ENCODE results near the gene GP2.

The GP2 gene

DNA sequence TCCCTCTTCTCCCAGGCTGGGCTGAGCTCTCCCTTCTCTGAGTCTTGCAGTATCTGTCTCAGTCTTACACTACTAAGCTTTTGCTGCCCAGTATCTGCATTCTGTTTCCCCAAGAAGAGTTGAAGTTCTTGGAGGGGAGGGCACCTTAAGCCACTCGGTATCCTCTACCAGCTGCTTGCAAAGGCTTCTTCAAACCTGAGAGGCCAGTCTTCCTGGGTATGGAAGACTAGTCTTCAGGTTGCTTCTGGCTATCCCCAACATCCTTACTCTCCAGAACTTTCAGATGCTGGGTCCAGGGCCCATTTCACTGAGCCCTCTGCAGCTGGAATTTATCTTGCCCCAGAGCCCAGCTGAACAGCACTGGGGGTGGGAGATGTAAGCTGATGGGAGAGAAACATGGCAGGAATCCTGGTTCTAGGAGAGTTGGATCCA lies 20.1 kb downstream of the GP2 start:
- no peak for DNase-seq (ENCODE audit: low read depth in 4 of 4, low spot score in 1 of 4)

DNA sequence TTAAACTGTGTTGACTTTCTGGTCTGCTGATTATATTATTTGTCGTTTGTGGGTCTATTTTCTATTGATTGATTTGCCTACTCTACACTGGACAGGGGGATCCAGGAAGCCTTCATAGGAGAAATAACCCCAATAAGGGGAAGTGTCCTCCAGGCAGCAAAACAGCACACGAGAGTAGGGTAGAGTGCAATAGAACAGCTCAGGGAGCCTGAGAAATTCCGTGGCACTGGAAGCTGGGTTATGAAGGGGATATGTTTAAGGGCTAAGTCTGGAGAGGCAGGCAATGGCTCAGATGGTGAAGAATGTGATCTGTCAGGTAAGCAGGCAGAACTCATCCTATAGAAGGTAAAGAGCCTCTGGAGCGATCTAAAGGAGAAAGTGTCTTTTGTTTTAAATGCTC lies 20.9 kb downstream of the GP2 start:
- DNase-seq (ENCODE audit: low read depth in 4 of 4, low spot score in 1 of 4) = no peak

DNA sequence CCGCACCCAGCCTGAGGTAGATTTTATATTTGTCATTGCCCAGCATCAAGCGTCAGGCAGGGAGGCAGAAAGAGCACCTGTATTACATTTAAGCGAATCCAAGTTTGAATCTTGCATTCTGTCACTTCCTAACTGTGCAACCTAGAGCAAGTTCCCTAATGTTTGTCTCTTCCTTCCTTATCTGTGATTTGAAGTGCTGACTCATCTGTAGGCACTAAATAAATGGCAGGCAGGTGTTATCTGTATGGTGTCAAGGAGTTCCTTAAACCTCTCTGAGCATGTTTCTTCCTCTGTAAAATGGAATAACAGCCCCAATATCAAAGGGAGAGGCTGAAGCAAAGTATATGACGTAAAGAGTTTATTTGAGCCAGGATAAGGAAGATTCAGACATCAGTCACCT lies 24.3 kb downstream of the GP2 start:
- DNase-seq (ENCODE audit: low read depth in 4 of 4, low spot score in 1 of 4) = no peak

DNA sequence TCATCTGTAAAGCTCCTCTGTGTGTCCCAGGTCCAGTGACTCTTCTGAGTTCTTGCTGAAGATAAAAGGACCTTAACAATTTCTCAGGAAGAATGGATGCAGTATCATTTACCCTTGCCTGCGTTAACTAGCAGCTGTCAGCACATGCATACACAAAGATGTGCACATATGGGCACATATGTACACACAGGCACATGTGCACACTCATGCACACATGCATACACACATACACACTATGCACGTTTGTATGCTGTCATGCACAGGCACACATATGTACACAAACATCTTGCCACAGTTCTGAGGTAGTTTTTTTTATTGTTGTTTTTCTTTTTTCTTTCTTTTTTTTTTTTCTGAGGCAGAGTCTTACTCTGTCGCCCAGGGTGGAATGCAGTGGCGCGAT lies 24.9 kb downstream of the GP2 start:
- no peak for DNase-seq (ENCODE audit: low read depth in 4 of 4, low spot score in 1 of 4)

DNA sequence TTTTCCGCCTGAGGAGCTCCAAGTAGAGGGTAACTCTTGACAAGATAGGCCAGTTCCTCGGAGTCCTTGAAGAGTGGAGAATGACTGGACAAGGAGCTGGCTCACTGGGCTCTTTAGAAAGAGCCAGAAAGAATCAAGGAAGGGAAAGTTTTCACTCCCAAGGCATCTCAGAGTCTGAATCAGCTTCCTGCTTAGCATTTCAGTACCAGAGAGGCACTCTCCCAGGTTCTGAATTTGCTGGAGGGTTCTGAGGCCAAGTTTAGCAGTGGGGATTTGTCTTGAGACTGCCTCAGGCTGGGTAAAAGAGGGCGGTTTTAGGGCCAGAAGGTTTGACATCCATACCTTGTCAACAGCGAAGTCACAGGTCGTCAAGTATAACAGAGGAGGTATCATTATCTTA lies 25.5 kb downstream of the GP2 start:
- no peak for DNase-seq (ENCODE audit: low read depth in 4 of 4, low spot score in 1 of 4)

DNA sequence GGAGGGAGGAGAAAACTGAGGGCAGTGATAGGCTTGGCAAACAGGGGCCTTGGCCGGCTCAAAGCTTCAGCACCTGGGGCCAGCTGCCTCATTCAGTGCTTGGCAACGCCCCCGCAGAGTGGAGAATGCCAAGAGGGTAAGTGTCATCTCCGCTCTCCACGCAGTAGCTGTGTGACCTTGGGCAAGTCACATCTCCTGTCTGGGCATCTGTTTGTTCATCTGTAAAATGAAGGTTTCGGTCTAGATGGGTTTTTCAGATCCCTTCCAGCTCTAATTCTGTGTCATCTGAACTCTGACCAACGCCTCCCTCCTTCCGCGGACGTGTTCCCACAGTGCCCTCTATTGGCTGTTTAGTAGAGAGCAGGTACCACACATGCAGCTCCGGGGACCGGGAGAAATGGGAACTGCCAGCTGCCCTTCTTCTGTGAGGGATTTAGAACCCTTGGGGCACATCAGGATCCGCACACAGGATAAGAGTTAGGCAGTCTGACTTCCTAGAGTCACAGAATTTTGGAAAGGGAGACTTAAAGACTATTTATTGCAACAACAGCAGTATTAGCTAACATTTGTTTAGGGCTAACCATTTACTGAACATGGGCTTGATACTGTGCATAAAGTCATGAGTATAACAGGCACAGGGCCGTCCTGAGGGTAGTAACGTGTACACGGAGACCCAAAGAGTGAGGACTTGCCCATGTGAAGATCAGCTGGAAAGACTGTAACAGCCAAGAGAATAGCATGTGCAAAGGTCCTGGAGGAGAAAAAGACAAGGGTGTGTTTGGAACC lies 26.8 kb downstream of the GP2 start:
- peak in 2 of 4 experiments; percentile 2 to 18 for DNase-seq (ENCODE audit: low read depth in 4 of 4, low spot score in 1 of 4)

DNA sequence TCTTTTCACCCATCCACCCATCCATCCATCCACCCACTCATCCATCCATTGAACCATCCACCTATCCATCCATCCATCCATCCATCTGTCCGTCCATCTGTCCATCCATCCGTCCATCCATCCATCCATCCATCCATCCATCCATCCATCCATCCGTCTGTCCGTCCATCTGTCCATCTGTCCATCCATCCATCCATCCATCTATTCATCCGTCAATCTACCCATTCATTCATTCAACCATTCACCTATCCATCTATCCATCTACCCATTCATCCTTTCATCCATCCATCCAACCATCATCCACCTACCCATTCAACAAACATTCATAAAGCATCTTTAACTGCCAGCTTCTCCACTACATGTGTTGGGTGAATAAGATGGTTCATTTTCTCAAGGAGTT lies 28.9 kb downstream of the GP2 start:
- no peak for DNase-seq (ENCODE audit: low read depth in 4 of 4, low spot score in 1 of 4)

DNA sequence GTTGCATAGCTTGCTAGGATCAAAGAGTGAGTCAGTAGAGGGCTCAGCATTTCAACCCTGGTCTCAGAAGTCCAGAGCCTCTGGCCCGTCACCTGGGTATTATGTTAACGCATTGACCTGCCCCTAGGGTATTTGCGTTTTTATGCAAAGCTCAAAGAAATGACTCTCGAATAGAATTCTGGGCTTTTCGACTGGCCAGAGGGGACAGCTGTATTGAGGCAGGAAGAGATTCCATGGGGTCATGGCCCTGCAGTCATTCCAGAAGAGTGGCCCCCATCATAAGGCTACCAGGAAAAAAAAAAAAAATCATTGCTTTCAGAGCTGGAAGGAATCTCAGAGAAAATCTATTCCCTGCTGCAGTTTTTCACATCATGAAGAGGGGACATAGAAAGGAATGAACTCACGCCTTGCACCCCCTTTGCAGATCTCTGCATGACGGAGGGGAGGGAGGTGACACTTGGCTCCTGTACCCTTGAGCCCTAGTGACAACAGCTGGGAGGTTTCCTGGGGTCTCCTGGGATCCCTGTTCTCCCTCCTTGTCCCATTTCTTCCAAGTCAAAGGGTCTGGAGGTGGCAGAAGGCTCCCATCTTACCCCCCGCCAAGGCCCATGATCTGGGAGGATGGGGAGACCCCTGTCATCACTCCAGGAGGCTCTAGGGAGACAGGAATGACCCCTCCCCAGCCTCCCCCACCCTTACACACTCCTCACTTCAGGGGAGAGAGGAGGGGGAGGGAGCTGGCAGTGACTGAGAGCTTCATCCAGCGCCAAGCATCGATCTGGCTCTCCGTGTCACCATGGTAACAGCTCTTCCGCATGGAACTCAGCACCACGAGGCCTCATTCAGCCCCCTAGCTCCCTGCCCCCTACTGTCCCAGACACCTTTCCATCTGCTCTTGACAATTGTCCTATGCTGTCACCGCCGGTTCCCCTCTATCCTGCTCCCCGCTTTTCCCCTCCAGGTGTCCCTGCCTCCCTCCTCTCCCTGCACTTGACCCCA lies 35.8 kb downstream of the GP2 start:
- DNase-seq (ENCODE audit: low read depth in 4 of 4, low spot score in 1 of 4) = no peak

DNA sequence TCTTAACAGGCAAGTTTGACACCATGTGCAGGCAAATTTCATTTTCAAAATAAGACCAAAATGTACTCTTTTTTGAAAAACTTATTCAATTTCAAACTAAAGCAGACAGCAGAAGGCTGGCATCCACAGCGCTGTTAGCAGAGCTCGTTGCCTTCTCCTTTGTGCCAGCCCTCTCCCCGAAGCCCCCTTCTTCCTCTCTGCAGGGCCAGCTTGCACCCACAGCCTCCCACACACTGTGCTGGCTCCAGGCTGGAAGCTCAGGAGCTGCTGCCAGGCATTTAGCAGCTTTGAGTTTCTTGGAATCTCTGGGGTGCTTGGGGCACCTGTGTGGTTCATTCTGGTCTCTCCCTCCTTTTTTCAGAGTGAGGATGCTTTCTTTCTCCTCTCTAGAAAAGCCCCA lies 37.7 kb downstream of the GP2 start:
- DNase-seq (ENCODE audit: low read depth in 4 of 4, low spot score in 1 of 4) = no peak

DNA sequence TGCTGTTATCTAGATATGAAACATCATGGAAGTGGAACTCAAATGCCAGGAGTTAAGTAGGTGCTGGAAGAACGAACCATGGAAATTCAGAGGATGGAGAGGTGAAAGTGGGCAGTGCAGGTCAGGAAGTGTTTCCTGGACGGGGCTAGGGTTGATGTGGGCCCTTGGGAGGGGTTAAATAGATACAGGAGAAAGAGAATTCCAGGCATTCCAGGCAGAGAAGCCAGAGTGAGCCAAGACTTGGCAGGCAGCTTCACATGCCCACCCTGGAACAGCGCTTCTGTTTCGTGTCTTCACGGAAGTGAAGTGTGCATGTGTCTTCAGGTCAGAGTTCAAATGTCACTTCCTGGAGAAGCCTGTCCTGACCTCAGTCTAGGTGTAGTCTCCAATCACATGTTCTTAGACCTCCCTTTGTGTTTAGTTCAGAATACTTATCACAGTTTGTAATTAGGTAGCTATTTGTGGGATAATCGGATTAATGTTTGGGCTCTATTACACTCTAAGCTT lies 41.3 kb downstream of the GP2 start:
- DNase-seq (ENCODE audit: low read depth in 4 of 4, low spot score in 1 of 4) = no peak

DNA sequence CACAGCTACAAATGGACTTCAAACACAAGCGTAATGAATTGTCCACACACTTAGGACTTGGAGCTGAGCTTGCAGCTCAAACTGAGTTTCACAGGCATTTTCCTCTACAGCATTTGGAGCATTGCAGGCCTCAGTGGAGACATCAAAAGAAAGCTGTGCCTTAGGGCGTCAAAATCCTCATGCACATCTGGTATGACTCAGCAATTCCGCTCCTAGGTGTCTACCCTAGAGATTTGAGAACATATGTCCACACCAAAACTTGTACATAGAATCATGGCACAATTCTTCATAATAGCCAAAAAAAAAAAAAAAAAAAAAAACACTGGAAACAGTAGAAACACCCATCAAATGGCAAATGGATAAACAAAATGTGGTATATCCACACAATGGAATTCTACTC lies 47.1 kb downstream of the GP2 start:
- no peak for DNase-seq (ENCODE audit: low read depth in 4 of 4, low spot score in 1 of 4)

DNA sequence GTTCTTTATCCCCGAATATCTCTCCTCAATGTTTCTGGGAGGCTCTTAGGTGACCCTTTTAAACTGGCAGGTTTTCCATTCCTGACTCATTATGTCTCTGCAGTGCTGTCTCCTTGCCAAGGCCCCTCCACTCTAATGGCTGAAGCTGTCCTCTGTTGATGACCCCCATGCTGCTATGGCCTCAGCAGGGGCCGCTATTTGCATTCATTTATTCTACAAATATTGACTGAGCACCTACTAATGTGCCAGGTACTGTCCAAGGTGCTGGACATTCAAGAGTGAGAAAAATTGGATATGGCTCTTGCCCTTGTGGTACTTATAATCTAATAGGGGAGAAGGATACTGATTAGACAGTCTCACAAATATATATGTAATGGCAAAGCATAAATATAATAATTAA lies 55.4 kb downstream of the GP2 start:
- DNase-seq (ENCODE audit: low read depth in 4 of 4, low spot score in 1 of 4) = no peak

DNA sequence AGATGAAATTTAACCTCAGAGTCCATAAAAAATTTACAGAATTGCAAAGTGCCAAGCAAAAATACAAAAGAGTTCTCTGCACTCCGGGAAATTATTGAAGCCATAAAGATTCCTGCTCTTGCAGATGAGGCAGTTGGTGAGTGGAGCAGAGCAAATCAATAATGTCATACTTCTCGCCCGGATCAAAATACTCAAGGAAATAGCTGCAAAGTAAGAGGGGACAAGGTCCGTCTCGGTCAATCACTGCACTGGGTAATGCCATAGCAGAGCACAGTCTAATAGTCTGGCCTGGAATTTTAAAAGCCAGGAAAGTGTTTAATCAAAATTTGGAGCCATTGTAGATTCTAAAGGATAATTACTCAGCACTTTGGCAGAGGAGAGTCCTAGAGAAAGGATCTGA lies 58.9 kb downstream of the GP2 start:
- DNase-seq (ENCODE audit: low read depth in 4 of 4, low spot score in 1 of 4) = no peak

DNA sequence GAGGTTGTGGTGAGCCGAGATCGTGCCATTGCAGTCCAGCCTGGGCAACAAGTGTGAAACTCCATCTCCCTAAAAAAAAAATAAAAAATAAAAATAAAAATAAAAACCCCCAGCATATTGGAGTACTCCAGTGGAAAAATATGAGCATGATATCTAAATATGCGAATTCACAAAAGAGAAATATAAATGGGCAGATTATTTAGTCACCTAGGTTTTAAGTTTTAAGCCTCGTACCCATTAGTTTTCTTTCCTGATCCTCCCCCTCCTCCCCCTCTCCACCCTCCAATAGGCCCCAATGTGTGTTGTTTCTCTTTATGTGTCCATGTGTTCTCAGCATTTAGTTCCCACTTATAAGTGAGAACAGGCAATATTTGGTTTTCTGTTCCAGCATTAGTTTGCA lies 62.3 kb downstream of the GP2 start:
- no peak for DNase-seq (ENCODE audit: low read depth in 4 of 4, low spot score in 1 of 4)

DNA sequence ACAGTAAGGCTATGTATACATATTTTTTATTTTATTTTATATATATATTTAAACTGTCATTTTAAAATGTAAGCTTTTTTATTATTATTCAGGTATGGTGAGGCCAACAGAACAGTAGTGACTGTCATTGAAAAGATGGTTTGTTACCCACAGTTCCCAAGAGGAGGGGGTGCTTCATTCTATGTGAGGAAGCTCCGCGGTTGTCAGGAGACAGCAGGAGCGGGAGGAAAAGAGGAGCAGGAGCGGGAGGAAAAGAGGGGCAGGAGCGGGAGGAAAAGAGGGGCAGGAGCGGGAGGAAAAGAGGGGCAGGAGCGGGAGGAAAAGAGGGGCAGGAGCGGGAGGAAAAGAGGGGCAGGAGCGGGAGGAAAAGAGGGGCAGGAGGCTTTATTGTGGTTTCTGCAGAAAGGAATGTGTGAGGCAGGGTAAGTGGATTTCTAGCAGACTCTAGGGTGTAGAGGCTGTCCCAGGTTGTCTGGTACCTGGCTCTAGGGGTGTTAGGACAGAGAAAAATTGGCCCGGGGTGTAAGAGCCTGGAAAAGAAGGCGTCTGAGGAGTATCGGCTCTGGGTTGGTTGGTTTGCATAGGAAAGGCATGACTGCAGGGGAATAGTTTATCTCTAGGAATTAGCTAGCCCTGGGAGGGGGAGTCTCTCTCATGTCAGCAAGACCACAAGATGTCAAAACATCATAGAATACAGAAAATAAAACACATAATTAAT lies 64.0 kb downstream of the GP2 start:
- no peak for DNase-seq (ENCODE audit: low read depth in 4 of 4, low spot score in 1 of 4)

DNA sequence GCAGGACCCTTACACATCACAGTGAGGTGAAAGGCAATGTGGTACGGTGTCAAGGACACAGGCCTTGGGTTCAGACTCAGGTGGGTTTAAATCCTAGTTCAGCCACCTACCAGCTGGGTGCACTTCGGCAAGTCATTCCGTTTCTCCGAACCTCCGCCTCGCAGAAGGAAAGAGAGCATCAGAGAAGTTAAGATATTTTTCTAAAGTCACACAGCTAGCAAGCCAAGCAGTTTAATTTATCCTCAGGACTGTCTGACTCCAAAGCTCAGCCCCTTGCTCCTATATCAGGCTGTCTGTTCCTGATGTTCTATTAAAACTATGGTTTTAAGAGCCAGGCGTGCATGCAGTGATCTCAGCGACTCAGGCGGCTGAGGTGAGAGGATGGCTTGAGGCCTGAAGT lies 65.1 kb downstream of the GP2 start:
- DNase-seq (ENCODE audit: low read depth in 4 of 4, low spot score in 1 of 4) = no peak

DNA sequence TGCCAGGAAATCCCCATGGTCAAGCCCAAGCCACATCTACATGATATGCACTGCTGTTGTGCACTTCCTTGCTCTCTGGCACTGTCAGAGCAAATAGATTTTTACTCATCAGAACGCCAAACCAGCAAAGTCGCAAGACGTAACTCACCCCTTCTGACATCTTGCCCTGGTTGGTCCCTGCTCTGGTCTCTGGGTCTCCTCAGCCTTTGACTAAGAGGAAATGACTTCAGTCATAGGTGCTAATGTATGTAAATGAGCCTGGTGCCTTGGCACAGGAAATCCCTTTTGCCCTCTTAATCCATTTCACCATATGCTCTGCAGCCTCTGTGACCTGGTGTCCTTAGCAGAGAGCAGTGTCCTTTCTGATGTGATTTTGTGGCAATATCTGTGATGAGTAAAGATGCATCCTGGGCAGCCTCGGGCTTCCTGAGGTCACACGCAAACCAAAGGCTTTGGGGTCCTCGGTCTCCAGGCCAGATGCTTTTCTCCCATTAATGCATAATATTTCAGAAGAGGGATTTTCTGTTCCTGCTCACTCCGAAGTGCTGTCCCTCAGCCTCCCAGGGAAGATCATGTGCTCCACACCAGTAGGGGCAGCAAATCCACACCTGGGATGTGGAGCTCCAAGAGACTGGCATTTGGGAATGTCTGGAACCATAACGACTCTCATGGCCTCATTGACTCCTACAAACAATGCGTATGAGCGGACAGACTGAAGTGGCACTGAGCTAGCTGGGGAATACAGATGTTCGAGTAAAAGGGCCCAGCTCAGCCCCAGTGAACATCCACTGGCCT lies 66.9 kb downstream of the GP2 start:
- no peak for DNase-seq (ENCODE audit: low read depth in 4 of 4, low spot score in 1 of 4)

Measured in stimulated activated CD4-positive, alpha-beta T cell treated with anti-CD3 and anti-CD28 coated beads, Interleukin-1b, Interleukin-23, amount 100 ng/mL, for 24 hours (primary cell).